Ramos (cell line): Measurements from ENCODE around the gene NFIX.

ENCODE experiments used
- in situ Hi-C: fragments of 300-500 bp; cut with MboI; formaldehyde crosslinking; loops from one replicate; pipeline ENCODE4 v1.14.3; 2022; ENCODE audit warnings: low sequenced_read_pairs; ENCODE audit not compliant: unreplicated experiment

The NFIX gene

GRCh38 chr19:13066933-13067807, 71.9 kb downstream of the NFIX start:
- in situ Hi-C loops: no loop called here

GRCh38 chr19:13068085-13068846, 73.0 kb downstream of the NFIX start:
- in situ Hi-C loops: no loop called here

- in situ Hi-C loops: no loop called here
Measured at GRCh38 chr19:13069415-13070359, 74.4 kb downstream of the NFIX start.

GRCh38 chr19:13070425-13071140, 75.3 kb downstream of the NFIX start:
- in situ Hi-C loops: no loop called here

- in situ Hi-C loops: no loop called here
Measured at GRCh38 chr19:13071444-13072187, 76.3 kb downstream of the NFIX start.

GRCh38 chr19:13072188-13072908, 77.1 kb downstream of the NFIX start:
- in situ Hi-C loops: no loop called here

GRCh38 chr19:13073263-13073662, 78.0 kb downstream of the NFIX start:
- in situ Hi-C loops: no loop called here

- in situ Hi-C loops: no loop called here
Measured at GRCh38 chr19:13074378-13074777, 79.1 kb downstream of the NFIX start.

- in situ Hi-C loops: no loop called here
Measured at GRCh38 chr19:13076320-13076719, 81.0 kb downstream of the NFIX start.

GRCh38 chr19:13076787-13077186, 81.5 kb downstream of the NFIX start:
- in situ Hi-C loops: no loop called here

- in situ Hi-C loops: no loop called here
Measured at GRCh38 chr19:13077240-13077639, 82.0 kb downstream of the NFIX start.

GRCh38 chr19:13078381-13078780, 83.1 kb downstream of the NFIX start:
- in situ Hi-C loops: no loop called here

- in situ Hi-C loops: no loop called here
Measured at GRCh38 chr19:13078897-13079541, 83.7 kb downstream of the NFIX start.

GRCh38 chr19:13079542-13079986, 84.3 kb downstream of the NFIX start:
- in situ Hi-C loops: no loop called here

GRCh38 chr19:13082192-13083007, 87.1 kb downstream of the NFIX start:
- in situ Hi-C loops: no loop called here

- in situ Hi-C loops: no loop called here
Measured at GRCh38 chr19:13083008-13083404, 87.7 kb downstream of the NFIX start.

GRCh38 chr19:13083627-13084026, 88.4 kb downstream of the NFIX start:
- in situ Hi-C loops: no loop called here
